ENCODE results near the gene MAPK12. TPM values are rescaled to one million over a fixed set of nuclear protein-coding genes. Genes with fewer than 3 reads are reported as not detected.

MAPK12 gene
- total and polyA plus RNA-seq, 2 of the 4 experiments (the other 2 are of a cell fraction): 41.0 to 56.3 TPM

DNA sequence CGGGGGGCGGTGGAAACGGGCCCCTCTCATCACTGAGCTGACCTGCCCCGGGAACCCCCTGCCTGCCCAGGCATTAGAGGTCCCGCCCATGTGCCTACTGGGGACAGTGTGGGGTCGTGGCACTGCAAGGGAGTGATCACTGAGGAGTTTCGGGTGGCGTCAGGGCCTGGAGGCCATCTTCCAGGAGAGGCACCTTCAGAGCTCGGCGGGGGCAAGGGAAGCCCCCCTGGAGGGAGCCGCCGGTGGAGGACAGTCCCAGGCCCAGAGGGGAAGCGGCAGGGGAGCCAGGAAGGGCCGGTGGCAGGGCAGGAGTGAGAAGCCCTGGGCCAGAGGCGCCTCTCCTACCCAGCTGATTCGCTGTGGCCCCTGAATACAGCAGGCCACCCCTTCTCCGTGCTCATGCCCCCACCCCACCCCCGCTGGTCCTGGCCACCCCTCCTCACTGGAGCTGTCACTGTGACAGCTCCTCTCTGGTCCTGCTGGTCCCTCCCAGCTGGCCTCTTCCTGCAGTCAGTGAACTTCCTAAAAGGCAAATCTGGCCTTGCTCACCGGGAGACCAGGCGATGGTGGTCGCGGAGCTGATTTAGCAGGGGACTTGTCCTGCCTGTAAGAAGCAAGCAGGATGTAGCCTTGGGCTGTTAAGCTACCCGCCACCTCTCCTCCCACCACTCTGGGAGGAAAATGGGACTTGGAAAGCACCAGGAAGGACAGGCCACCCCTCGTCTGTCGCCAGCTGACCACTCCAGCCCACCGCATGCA, 10.7 kb upstream of the MAPK12 start (continued):
- TF ChIP-seq MXI1 (IDR thresholded peaks at IDR 0.05; ENCODE audit: borderline replicate concordance, low read depth, low read length): no peak

DNA sequence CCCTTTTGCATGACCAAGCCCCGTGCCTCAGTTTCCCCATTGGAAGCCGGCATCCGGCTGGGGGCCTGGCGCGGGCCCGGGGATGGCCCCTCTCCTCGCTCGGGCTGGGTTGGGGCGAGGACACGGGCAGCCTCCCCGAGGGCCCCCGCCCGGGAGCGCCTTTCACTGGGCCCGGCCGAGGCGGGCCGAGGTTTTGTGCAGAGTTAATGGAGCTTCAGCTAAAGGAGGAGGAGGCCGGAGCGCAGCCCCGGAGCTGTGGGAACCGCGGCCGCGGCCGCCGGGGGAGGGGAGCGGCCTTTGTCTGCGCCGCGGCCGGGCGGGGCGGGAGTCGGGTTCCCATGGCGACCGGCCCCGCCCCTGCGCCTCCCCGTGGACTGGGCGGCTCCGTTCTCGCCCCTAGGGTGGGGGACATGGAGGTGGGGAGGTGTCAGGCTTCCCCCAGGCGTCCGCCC, 10.1 kb upstream of the MAPK12 start:
- ATAC-seq (ENCODE audit: low read depth): peak; percentile 52
- TF ChIP-seq MAZ (IDR thresholded peaks at IDR 0.05; ENCODE audit: borderline replicate concordance, low read depth, low read length): peak; percentile 76; the same call in 1 of the 2 replicates
- TF ChIP-seq NFE2L2 (IDR thresholded peaks at IDR 0.05; ENCODE audit: low read depth, low read length): no peak
- no peak for TF ChIP-seq RCOR1 (IDR thresholded peaks at IDR 0.05; ENCODE audit: insufficient replicate concordance, low read length)
- TF ChIP-seq RFX5 (IDR thresholded peaks at IDR 0.05; ENCODE audit: low read depth, low read length): no peak
- no peak for TF ChIP-seq MAFK (IDR thresholded peaks at IDR 0.05; ENCODE audit: low read depth, low read length)
- TF ChIP-seq SMC3 (IDR thresholded peaks at IDR 0.05; ENCODE audit: low read depth, low read length): no peak
- no peak for TF ChIP-seq FOS (IDR thresholded peaks at IDR 0.05; ENCODE audit: low read depth, low read length)
- TF ChIP-seq, protein P1, sequence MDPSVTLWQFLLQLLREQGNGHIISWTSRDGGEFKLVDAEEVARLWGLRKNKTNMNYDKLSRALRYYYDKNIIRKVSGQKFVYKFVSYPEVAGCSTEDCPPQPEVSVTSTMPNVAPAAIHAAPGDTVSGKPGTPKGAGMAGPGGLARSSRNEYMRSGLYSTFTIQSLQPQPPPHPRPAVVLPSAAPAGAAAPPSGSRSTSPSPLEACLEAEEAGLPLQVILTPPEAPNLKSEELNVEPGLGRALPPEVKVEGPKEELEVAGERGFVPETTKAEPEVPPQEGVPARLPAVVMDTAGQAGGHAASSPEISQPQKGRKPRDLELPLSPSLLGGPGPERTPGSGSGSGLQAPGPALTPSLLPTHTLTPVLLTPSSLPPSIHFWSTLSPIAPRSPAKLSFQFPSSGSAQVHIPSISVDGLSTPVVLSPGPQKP (IDR thresholded peaks at IDR 0.05; ENCODE audit: borderline replicate concordance, low read depth, low read length): no peak
- TF ChIP-seq, protein P2, sequence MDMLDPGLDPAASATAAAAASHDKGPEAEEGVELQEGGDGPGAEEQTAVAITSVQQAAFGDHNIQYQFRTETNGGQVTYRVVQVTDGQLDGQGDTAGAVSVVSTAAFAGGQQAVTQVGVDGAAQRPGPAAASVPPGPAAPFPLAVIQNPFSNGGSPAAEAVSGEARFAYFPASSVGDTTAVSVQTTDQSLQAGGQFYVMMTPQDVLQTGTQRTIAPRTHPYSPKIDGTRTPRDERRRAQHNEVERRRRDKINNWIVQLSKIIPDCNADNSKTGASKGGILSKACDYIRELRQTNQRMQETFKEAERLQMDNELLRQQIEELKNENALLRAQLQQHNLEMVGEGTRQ (IDR thresholded peaks at IDR 0.05; ENCODE audit: low read depth, low read length): no peak
- TF ChIP-seq CEBPB (IDR thresholded peaks at IDR 0.05; ENCODE audit: low read depth, low read length): no peak
- no peak for TF ChIP-seq CHD1 (IDR thresholded peaks at IDR 0.05; ENCODE audit: low read depth, low read length)
- no peak for TF ChIP-seq POLR2A (IDR thresholded peaks at IDR 0.05; ENCODE audit: low read depth, low read length)
- TF ChIP-seq RAD21 (IDR thresholded peaks at IDR 0.05; ENCODE audit: low read length): no peak
- no peak for TF ChIP-seq BHLHE40 (IDR thresholded peaks at IDR 0.05; ENCODE audit: low read depth, low read length)
- no peak for TF ChIP-seq MXI1 (IDR thresholded peaks at IDR 0.05; ENCODE audit: borderline replicate concordance, low read depth, low read length)

More for the DNA sequence above, 10.1 kb upstream of the MAPK12 start:
- Histone ChIP-seq H2BK5ac (ENCODE audit: low read depth, low read length, poor library complexity, severe bottlenecking) (no peak overlapping the region), H4K8ac (ENCODE audit: low read depth in 2 of 2, low read length in 2 of 2) (no peak overlapping the region), H3K9me3 (ENCODE audit: control insufficient read depth, insufficient read depth, low read length) (no peaks in the 10 kb centered on the region), H3K27ac (ENCODE audit: insufficient read depth, low read length) (no peak overlapping the region), H4K20me1 (ENCODE audit: insufficient read depth, low read length) (peaks cover 44% of the 10 kb centered on the region), H3K4me3 (ENCODE audit: insufficient read depth, low read depth, low read length) (no peak overlapping the region), H3K18ac (ENCODE audit: low read depth, low read length) (no peak overlapping the region), H3K23ac (ENCODE audit: low read depth, low read length) (no peak overlapping the region), H3K4ac (ENCODE audit: low read depth, low read length) (no peak overlapping the region), H4K91ac (ENCODE audit: insufficient read depth, low read depth, low read length) (no peak overlapping the region), H3K27me3 (ENCODE audit: control insufficient read depth, insufficient read depth, low read length) (no peaks in the 10 kb centered on the region), H3K4me2 (ENCODE audit: low read depth, low read length) (peak overlapping the region; percentile 13; the same call in 1 of the 2 replicates), H3K79me1 (ENCODE audit: low read depth in 1 of 2, low read length in 2 of 2) (peaks cover 0 to 16% of the 10 kb centered on the region in 2 experiments; a peak in 1 of 4 replicates), H3K4me1 (ENCODE audit: control insufficient read depth, insufficient read depth, low read length) (peaks cover 13% of the 10 kb centered on the region), H2BK15ac (ENCODE audit: low read depth, low read length) (no peak overlapping the region), H3K9me1 (ENCODE audit: insufficient read depth, low read length) (no peaks in the 10 kb centered on the region), H3K9ac (ENCODE audit: low read depth, low read length) (no peak overlapping the region), H2AFZ (replicated peaks; ENCODE audit: low read length, poor library complexity) (peak overlapping the region; percentile 68), H2BK120ac (ENCODE audit: low read depth, low read length) (no peak overlapping the region), H3K56ac (ENCODE audit: extremely low read depth, insufficient read depth, low read length) (no peak overlapping the region), H2BK20ac (ENCODE audit: low read depth, low read length) (no peak overlapping the region), H4K5ac (ENCODE audit: low read depth, low read length) (no peak overlapping the region), H3K14ac (replicated peaks; ENCODE audit: low read depth, low read length) (no peak overlapping the region), H2AK5ac (ENCODE audit: low read depth, low read length) (no peak overlapping the region), H2AK9ac (replicated peaks; ENCODE audit: low read depth, low read length, poor library complexity) (peak overlapping the region; percentile 74), H3K36me3 (ENCODE audit: control insufficient read depth, insufficient read depth, low read length) (peaks cover 25% of the 10 kb centered on the region)
- dilution Hi-C loops (cut with HindIII; ENCODE audit: low sequenced_read_pairs, unreplicated experiment) (no loop called here), intact Hi-C loops (cut with micrococcal nuclease) (loop anchor here (2.0 to 5.0 kb wide), 2 partner anchors 36 to 55 kb away; partner anchors contain the start of genes DENND6B and PLXNB2), in situ Hi-C loops (cut with MboI; ENCODE audit: low sequenced_read_pairs) (loop anchor here (10.0 kb wide), 1 partner anchor 53 kb away; the partner anchor contains the start of gene DENND6B)
- WGBS, 2 experiments (ENCODE audit: extremely low coverage in 2 of 2, insufficient read length in 1 of 2): 0% methylated on average over 4 of the region's 45 CpGs; no CpG with 5 or more reads in 1 of the 2 experiments
- BruUV-seq (replicated peaks): no TSS peak
- peak; percentile 38 for DNase-seq
- POLR2A ChIA-PET (ENCODE audit: unreplicated experiment): interaction anchor here (0.6 kb wide), 1 partner anchor 352 kb away, joined by 4 read pairs; no protein-coding TSS in a partner anchor
- CTCF ChIA-PET: no interaction called here
